Esophagus muscularis mucosa (tissue), 4 donors: ENCODE data around the gene ASPDH.

Source experiments
- EP300 ChIP-seq: sonication (generic); formaldehyde crosslinking; IDR thresholded peaks from one replicate; pipeline ENCODE4 v1.6.1; 2017; ENCODE audit warnings: antibody characterized with exemption
- POLR2A ChIP-seq: fragments of 450-650 bp; IDR thresholded peaks from one replicate; pipeline ENCODE4 v1.6.1; 2017; ENCODE audit warnings: antibody characterized with exemption, moderate library complexity, mild to moderate bottlenecking, low read depth
- POLR2AphosphoS5 ChIP-seq, 2 donors: sonication (generic); formaldehyde crosslinking; IDR thresholded peaks; one replicate each; pipeline ENCODE4 v1.6.1; 2017; ENCODE audit warnings: antibody characterized with exemption in 2 of 2
- TF ChIP-seq, protein P1 (sequence below), 3 experiments: fragments of 200-600 bp in 2 of 3; fragments of 450-650 bp in 1 of 3; sonication (generic) in 2 of 3; IDR thresholded peaks; one replicate each; pipeline ENCODE4 v1.5.1; 2017 to 2019; ENCODE audit warnings: antibody characterized with exemption in 3 of 3, mild to moderate bottlenecking in 2 of 3, moderate library complexity in 1 of 3

DNA sequence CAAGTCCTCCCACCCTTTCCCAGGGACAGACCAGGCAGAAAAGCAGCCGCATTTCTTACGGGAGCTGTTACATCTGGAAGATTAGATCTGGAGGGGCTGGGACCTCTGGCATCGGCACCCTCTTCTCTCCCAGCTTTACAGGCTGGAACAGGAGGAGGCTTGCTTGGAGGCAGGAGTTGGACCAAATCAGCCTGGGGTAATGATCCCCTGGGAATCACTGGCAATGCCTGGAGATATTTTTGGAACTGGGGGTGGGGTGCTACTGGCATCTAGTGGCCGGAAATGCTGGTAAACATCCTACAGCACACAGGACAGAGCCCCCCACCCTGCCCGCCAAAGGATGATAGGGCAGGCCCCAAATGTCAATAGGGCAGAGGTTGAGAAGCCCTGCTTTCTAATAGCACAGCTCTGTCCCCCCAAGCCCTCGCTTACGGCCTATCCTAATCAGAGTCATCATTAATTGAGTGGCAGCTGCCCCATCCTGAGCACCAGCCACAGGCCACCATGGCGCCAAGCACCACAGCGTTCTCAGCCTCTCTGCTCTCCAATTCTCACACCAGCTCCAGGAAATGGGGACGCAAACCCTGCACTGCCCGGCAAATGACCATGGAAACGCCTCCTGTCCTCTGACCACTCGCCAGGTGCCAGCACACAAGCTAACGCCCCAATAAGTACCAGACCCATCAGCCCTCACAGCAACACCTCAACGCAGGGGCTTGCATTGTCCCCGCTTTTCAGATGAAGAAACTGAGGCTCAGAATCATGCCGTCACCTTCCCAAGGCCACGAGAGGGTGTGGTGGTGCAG is 33.9 kb upstream of the ASPDH start:
- TF ChIP-seq, protein P1, sequence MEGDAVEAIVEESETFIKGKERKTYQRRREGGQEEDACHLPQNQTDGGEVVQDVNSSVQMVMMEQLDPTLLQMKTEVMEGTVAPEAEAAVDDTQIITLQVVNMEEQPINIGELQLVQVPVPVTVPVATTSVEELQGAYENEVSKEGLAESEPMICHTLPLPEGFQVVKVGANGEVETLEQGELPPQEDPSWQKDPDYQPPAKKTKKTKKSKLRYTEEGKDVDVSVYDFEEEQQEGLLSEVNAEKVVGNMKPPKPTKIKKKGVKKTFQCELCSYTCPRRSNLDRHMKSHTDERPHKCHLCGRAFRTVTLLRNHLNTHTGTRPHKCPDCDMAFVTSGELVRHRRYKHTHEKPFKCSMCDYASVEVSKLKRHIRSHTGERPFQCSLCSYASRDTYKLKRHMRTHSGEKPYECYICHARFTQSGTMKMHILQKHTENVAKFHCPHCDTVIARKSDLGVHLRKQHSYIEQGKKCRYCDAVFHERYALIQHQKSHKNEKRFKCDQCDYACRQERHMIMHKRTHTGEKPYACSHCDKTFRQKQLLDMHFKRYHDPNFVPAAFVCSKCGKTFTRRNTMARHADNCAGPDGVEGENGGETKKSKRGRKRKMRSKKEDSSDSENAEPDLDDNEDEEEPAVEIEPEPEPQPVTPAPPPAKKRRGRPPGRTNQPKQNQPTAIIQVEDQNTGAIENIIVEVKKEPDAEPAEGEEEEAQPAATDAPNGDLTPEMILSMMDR (IDR thresholded peaks at IDR 0.05), result no peak
- TF ChIP-seq POLR2AphosphoS5 (IDR thresholded peaks at IDR 0.05), result no peak
- no peak for TF ChIP-seq EP300
- no peak for TF ChIP-seq POLR2A
